ENCODE measurements around the gene HNF1B. TPM values are rescaled to one million over a fixed set of nuclear protein-coding genes. Genes with fewer than 3 reads are reported as not detected.

The HNF1B gene
- total RNA-seq, 1 donor = not detected

GRCh38 chr17:37744633-37744927 is 279 bp downstream of the HNF1B start:
- Histone ChIP-seq H3K36me3 (ENCODE audit: insufficient read depth, low read length) (no peaks in the 10 kb centered on the region), H3K4me2 (ENCODE audit: insufficient read depth, low read length) (no peak overlapping the region), H3K9me3 (ENCODE audit: low read depth, low read length) (no peaks in the 10 kb centered on the region), H3K27ac (ENCODE audit: low read depth, low read length) (no peak overlapping the region), H3K4me3 (ENCODE audit: insufficient read depth, low read length) (no peak overlapping the region), H4K20me1 (ENCODE audit: insufficient read depth, low read length) (no peaks in the 10 kb centered on the region), H3K79me2 (ENCODE audit: insufficient read depth, low read length) (no peaks in the 10 kb centered on the region), H3K4me1 (ENCODE audit: insufficient read depth, low read length) (no peaks in the 10 kb centered on the region), H2AFZ (ENCODE audit: low read length) (no peak overlapping the region), H3K27me3 (ENCODE audit: insufficient read depth, low read length) (peaks cover 93% of the 10 kb centered on the region)
- no peak for TF ChIP-seq CTCF (IDR thresholded peaks at IDR 0.05; ENCODE audit: extremely low read depth, low read depth, low read length)
- DNase-seq (ENCODE audit: insufficient read length, low spot score, missing footprints) = no peak

- Histone ChIP-seq H2AFZ (ENCODE audit: low read length) (no peak overlapping the region), H3K27ac (ENCODE audit: low read depth, low read length) (no peak overlapping the region), H3K36me3 (ENCODE audit: insufficient read depth, low read length) (no peaks in the 10 kb centered on the region), H3K27me3 (ENCODE audit: insufficient read depth, low read length) (peaks cover 98% of the 10 kb centered on the region), H3K79me2 (ENCODE audit: insufficient read depth, low read length) (no peaks in the 10 kb centered on the region), H3K4me2 (ENCODE audit: insufficient read depth, low read length) (no peak overlapping the region), H3K4me3 (ENCODE audit: insufficient read depth, low read length) (no peak overlapping the region), H3K4me1 (ENCODE audit: insufficient read depth, low read length) (no peaks in the 10 kb centered on the region), H3K9me3 (ENCODE audit: low read depth, low read length) (no peaks in the 10 kb centered on the region), H4K20me1 (ENCODE audit: insufficient read depth, low read length) (no peaks in the 10 kb centered on the region)
- no peak for DNase-seq (ENCODE audit: insufficient read length, low spot score, missing footprints)
- no peak for TF ChIP-seq CTCF (IDR thresholded peaks at IDR 0.05; ENCODE audit: extremely low read depth, low read depth, low read length)
Measured at GRCh38 chr17:37743875-37744632, 805 bp downstream of the HNF1B start.

- Histone ChIP-seq H2AFZ (ENCODE audit: low read length) (no peak overlapping the region), H3K4me3 (ENCODE audit: insufficient read depth, low read length) (no peak overlapping the region), H3K9me3 (ENCODE audit: low read depth, low read length) (no peaks in the 10 kb centered on the region), H4K20me1 (ENCODE audit: insufficient read depth, low read length) (no peaks in the 10 kb centered on the region), H3K27me3 (ENCODE audit: insufficient read depth, low read length) (peaks cover 98% of the 10 kb centered on the region), H3K36me3 (ENCODE audit: insufficient read depth, low read length) (no peaks in the 10 kb centered on the region), H3K4me2 (ENCODE audit: insufficient read depth, low read length) (no peak overlapping the region), H3K4me1 (ENCODE audit: insufficient read depth, low read length) (no peaks in the 10 kb centered on the region), H3K79me2 (ENCODE audit: insufficient read depth, low read length) (no peaks in the 10 kb centered on the region), H3K27ac (ENCODE audit: low read depth, low read length) (no peak overlapping the region)
- no peak for DNase-seq (ENCODE audit: insufficient read length, low spot score, missing footprints)
- TF ChIP-seq CTCF (IDR thresholded peaks at IDR 0.05; ENCODE audit: extremely low read depth, low read depth, low read length) = no peak
Measured at GRCh38 chr17:37743612-37743874, 1.3 kb downstream of the HNF1B start.

- peaks cover under 1% of the 10 kb centered on the region for H3K4me1 ChIP-seq (ENCODE audit: insufficient read depth, low read length)
- H3K27ac ChIP-seq (ENCODE audit: low read depth, low read length) = no peak overlapping the region
- no peaks in the 10 kb centered on the region for H4K20me1 ChIP-seq (ENCODE audit: insufficient read depth, low read length)
- no peak for TF ChIP-seq CTCF (IDR thresholded peaks at IDR 0.05; ENCODE audit: extremely low read depth, low read depth, low read length)
- no peak overlapping the region for H2AFZ ChIP-seq (ENCODE audit: low read length)
- H3K27me3 ChIP-seq (ENCODE audit: insufficient read depth, low read length) = peaks cover 98% of the 10 kb centered on the region
- DNase-seq (ENCODE audit: insufficient read length, low spot score, missing footprints) = no peak
- no peaks in the 10 kb centered on the region for H3K79me2 ChIP-seq (ENCODE audit: insufficient read depth, low read length)
- no peak overlapping the region for H3K4me2 ChIP-seq (ENCODE audit: insufficient read depth, low read length)
- H3K4me3 ChIP-seq (ENCODE audit: insufficient read depth, low read length) = no peak overlapping the region
- H3K36me3 ChIP-seq (ENCODE audit: insufficient read depth, low read length) = no peaks in the 10 kb centered on the region
- H3K9me3 ChIP-seq (ENCODE audit: low read depth, low read length) = no peaks in the 10 kb centered on the region
Measured at GRCh38 chr17:37742762-37743611, 1.9 kb downstream of the HNF1B start.

Measured in osteoblast (primary cell).